Upper lobe of left lung (tissue), 4 donors: Measurements from ENCODE around the gene PPP1R3D.

Source experiments
- CTCF ChIP-seq, 6 experiments: fragments of 450-650 bp in 4 of 6; fragments of 200-600 bp in 2 of 6; sonication (generic) in 2 of 6; IDR thresholded peaks; one replicate each; pipeline ENCODE4 v1.5.1; 2016 to 2019; ENCODE audit warnings: antibody characterized with exemption in 6 of 6
- EP300 ChIP-seq, 4 donors: sonication (generic); formaldehyde crosslinking; IDR thresholded peaks; one replicate each; pipeline ENCODE4 v1.5.1; 2017; ENCODE audit warnings: antibody characterized with exemption in 4 of 4, control low read depth in 2 of 4
- POLR2A ChIP-seq, 4 donors: fragments of 450-650 bp; IDR thresholded peaks; one replicate each; pipeline ENCODE4 v1.5.1; 2016 to 2017; ENCODE audit warnings: antibody characterized with exemption in 4 of 4, mild to moderate bottlenecking in 2 of 4
- POLR2AphosphoS5 ChIP-seq, 2 donors: sonication (generic); formaldehyde crosslinking; IDR thresholded peaks; one replicate each; pipeline ENCODE4 v1.5.1; 2017; ENCODE audit warnings: antibody characterized with exemption in 2 of 2

- no peak for TF ChIP-seq POLR2A (IDR thresholded peaks at IDR 0.05)
- TF ChIP-seq POLR2AphosphoS5 (IDR thresholded peaks at IDR 0.05): no peak
- no peak for TF ChIP-seq CTCF (IDR thresholded peaks at IDR 0.05)
- no peak for TF ChIP-seq EP300 (IDR thresholded peaks at IDR 0.05)
These were observed 37.0 kb upstream of the PPP1R3D start for GRCh38 chr20:59977086-59977485.
